HepG2 (cell line): ENCODE results near the gene CPAMD8. TPM values are rescaled to one million over a fixed set of nuclear protein-coding genes. Genes with fewer than 3 reads are reported as not detected.

Experiments used
- ATAC-seq: fragments of 200-7000 bp; cut with Tn5 transposase; 3 replicates; pipeline ENCODE4 v1.9.1; 2020; ENCODE audit warnings: mild to moderate bottlenecking, moderate library complexity
- BruUV-seq: library from RNA; stranded (reverse); fragments of 400-500 nt; replicated peaks from 2 replicates; lab custom pipeline; 2021; lab: Mats Ljungman, UMichigan
- CTCF ChIA-PET: fragments of 300-600 bp; formaldehyde crosslinking; extraction: SDS; loops from one replicate; lab custom pipeline; 2021; ENCODE audit warnings: low total read pairs, inconsistent platforms, low intra/inter-chr PET ratio; lab: Yijun Ruan, JAX
- POLR2A ChIA-PET: fragments of 350-600 bp; sonication (Branson Sonifier 250); formaldehyde crosslinking; loops from one replicate; lab custom pipeline; 2020; ENCODE audit warnings: antibody characterized with exemption, inconsistent platforms; lab: Yijun Ruan, JAX
- DNase-seq: peaks from one replicate; pipeline ENCODE4 v3.0.0-alpha.2; 2015; ENCODE audit warnings: low spot score
- FAIRE-seq: peaks from 3 replicates; lab custom pipeline; 2011; peaks lifted over from hg19 to GRCh38; lab: Jason Lieb, UNC
- H2AFZ ChIP-seq: one replicate; pipeline ENCODE4 v1.6.1; 2011; ENCODE audit warnings: low read length, inconsistent platforms
- H3K27ac ChIP-seq: fragments of 300-600 bp; 3 replicates; pipeline ENCODE4 v1.8.0; 2011; ENCODE audit warnings: mixed run types, mild to moderate bottlenecking, mixed read lengths, low read length, inconsistent platforms; ENCODE audit not compliant: insufficient read depth; ENCODE audit errors: extremely low read length
- H3K27me3 ChIP-seq, 2 experiments: fragments of 200-600 bp in 1 of 2; 2 replicates in 1 of 2; 3 replicates in 1 of 2; pipeline versions ENCODE4 v1.6.0 to v1.8.0; 2011; ENCODE audit warnings: low read length in 2 of 2, mild to moderate bottlenecking in 2 of 2, moderate library complexity in 2 of 2, inconsistent platforms in 1 of 2; ENCODE audit not compliant: insufficient read depth in 2 of 2, control insufficient read depth in 1 of 2
- H3K36me3 ChIP-seq, 2 experiments: fragments of 200-600 bp in 1 of 2; replicated peaks in 1 of 2; 2 replicates in 1 of 2; 3 replicates in 1 of 2; pipeline versions ENCODE4 v1.5.1 to v1.8.0; 2011; ENCODE audit warnings: low read length in 2 of 2, inconsistent platforms in 1 of 2; ENCODE audit not compliant: insufficient read depth in 2 of 2, control insufficient read depth in 1 of 2
- H3K4me1 ChIP-seq: 2 replicates; pipeline ENCODE4 v1.5.1; 2012; ENCODE audit warnings: low read length, inconsistent platforms; ENCODE audit not compliant: insufficient read depth
- H3K4me2 ChIP-seq: 2 replicates; pipeline ENCODE4 v1.6.0; 2011; ENCODE audit warnings: low read depth, low read length, inconsistent platforms
- H3K4me3 ChIP-seq, 3 experiments: fragments of 200-600 bp in 1 of 3; sonication (generic), shearing (Covaris generic) in 1 of 3; replicated peaks in 1 of 3; 2 replicates each; pipeline ENCODE4 v1.5.1; 2011 to 2016; ENCODE audit warnings: low read length in 3 of 3, inconsistent platforms in 2 of 3, low read depth in 2 of 3, mild to moderate bottlenecking in 2 of 3, control low read depth in 1 of 3, mixed read lengths in 1 of 3; ENCODE audit not compliant: insufficient read depth in 1 of 3
- H3K79me2 ChIP-seq: one replicate; pipeline ENCODE4 v1.6.1; 2011; ENCODE audit warnings: low read length, inconsistent platforms; ENCODE audit not compliant: insufficient read depth
- H3K9ac ChIP-seq: 2 replicates; pipeline ENCODE4 v1.6.0; 2011; ENCODE audit warnings: mild to moderate bottlenecking, low read depth, low read length, inconsistent platforms; ENCODE audit not compliant: insufficient read depth
- H3K9me3 ChIP-seq: 2 replicates; pipeline ENCODE4 v1.5.1; 2012; ENCODE audit warnings: mild to moderate bottlenecking, low read length
- H4K20me1 ChIP-seq: 2 replicates; pipeline ENCODE4 v1.6.0; 2011; ENCODE audit warnings: inconsistent platforms, mild to moderate bottlenecking, low read length, moderate library complexity; ENCODE audit not compliant: insufficient read depth
- FOXJ3 ChIP-seq: sonication (generic); formaldehyde crosslinking; IDR thresholded peaks from 2 replicates; pipeline ENCODE4 v1.4.0; 2020; ENCODE audit warnings: missing genetic modification reagents, mild to moderate bottlenecking, borderline replicate concordance
- PHF21A ChIP-seq: sonication (generic); formaldehyde crosslinking; IDR thresholded peaks from 2 replicates; pipeline ENCODE4 v1.5.0; 2020; ENCODE audit warnings: mild to moderate bottlenecking, missing genetic modification reagents
- RORA ChIP-seq: sonication (generic); formaldehyde crosslinking; IDR thresholded peaks from 2 replicates; pipeline ENCODE4 v1.5.0; 2020; ENCODE audit warnings: mild to moderate bottlenecking, missing genetic modification reagents, moderate library complexity
- SAP130 ChIP-seq: IDR thresholded peaks from 2 replicates; pipeline ENCODE4 v1.6.1; 2016; ENCODE audit warnings: low read depth
- ZNF12 ChIP-seq: sonication (generic); formaldehyde crosslinking; IDR thresholded peaks from 2 replicates; pipeline ENCODE4 v1.5.0; 2020; ENCODE audit warnings: missing genetic modification reagents
- ZNF225 ChIP-seq: sonication (generic); formaldehyde crosslinking; IDR thresholded peaks from 2 replicates; pipeline ENCODE4 v1.4.0; 2020; ENCODE audit warnings: mild to moderate bottlenecking, missing genetic modification reagents
- ZNF350 ChIP-seq: sonication (generic); formaldehyde crosslinking; IDR thresholded peaks from 2 replicates; pipeline ENCODE4 v1.4.0; 2020; ENCODE audit warnings: mild to moderate bottlenecking, low read depth, missing genetic modification reagents, borderline replicate concordance
- ZNF746 ChIP-seq: sonication (generic); formaldehyde crosslinking; IDR thresholded peaks from 2 replicates; pipeline ENCODE4 v1.8.0; 2022; ENCODE audit warnings: mild to moderate bottlenecking, missing genetic modification reagents
- WGBS: methylation state at CpG from one replicate; pipeline ENCODE4 v1.1.6; 2017; ENCODE audit warnings: low lambda C conversion rate; 5-methylcytosine and 5-hydroxymethylcytosine counted together
- in situ Hi-C: cut with HindIII; loops from 2 replicates; pipeline ENCODE4 v1.10.0; 2017; ENCODE audit warnings: low pct_unique_long_range_greater_than_20kb; ENCODE audit not compliant: extremely low pct_ligation_motif_present
- intact Hi-C: fragments of 100-400 bp; cut with micrococcal nuclease; formaldehyde crosslinking; loops from one replicate; pipeline ENCODE4 v1.10.0; 2022; ENCODE audit not compliant: unreplicated experiment
- polyA plus RNA-seq, 8 experiments: library from polyadenylated mRNA; depleted of rRNA in 3 of 8; stranded (reverse) in 7 of 8; unstranded in 1 of 8; fragments of >200 nt; fragmentation: Illumina TruSeq in 4 of 8; extraction: Trizol in 4 of 8; gene quantifications; 2 replicates each; pipeline versions ENCODE4 v1.2.1 to v1.2.3, GENCODE V29; 2011 to 2016; ENCODE audit warnings: low read depth in 4 of 8, missing spikeins in 1 of 8, mixed read lengths in 1 of 8; ENCODE audit not compliant: insufficient read depth in 1 of 8
- total RNA-seq, 5 experiments: library from RNA; depleted of rRNA; stranded (reverse); fragments of >200 nt; fragmentation: Illumina TruSeq; extraction: Trizol; gene quantifications; 2 replicates each; pipeline ENCODE4 v1.2.3, GENCODE V29; 2016; ENCODE audit warnings: low read depth in 1 of 5
- TF ChIP-seq, protein P1 (sequence below): sonication (generic); formaldehyde crosslinking; IDR thresholded peaks from 2 replicates; pipeline ENCODE4; 2020; ENCODE audit warnings: missing genetic modification reagents, mild to moderate bottlenecking, borderline replicate concordance

The CPAMD8 gene
- total and polyA plus RNA-seq, 2 of the 13 experiments (the other 11 are each of a cell fraction or from before 2014, with no cell fraction given): 0.29 to 0.34 TPM

- 100% methylated on average over 2 of the region's 10 CpGs for WGBS
- no peak overlapping the region for H3K27ac ChIP-seq
- DNase-seq (no peak), ATAC-seq (no peak), FAIRE-seq (no peak)
- in situ Hi-C loops (no loop called here), intact Hi-C loops (no loop called here)
- H3K4me3 ChIP-seq: no peak overlapping the region
- H3K4me2 ChIP-seq: no peak overlapping the region
- no peaks in the 10 kb centered on the region for H3K27me3 ChIP-seq
- no peak for TF ChIP-seq ZNF350 (CRISPR knock-in tag)
- TF ChIP-seq ZNF225 (CRISPR knock-in tag): no peak
- no peak for TF ChIP-seq FOXJ3 (CRISPR knock-in tag)
- no peak for TF ChIP-seq SAP130 (CRISPR knock-in tag)
- no peak for TF ChIP-seq ZNF12 (CRISPR knock-in tag)
- TF ChIP-seq PHF21A (CRISPR knock-in tag): no peak
- TF ChIP-seq ZNF746 (CRISPR knock-in tag): no peak
- TF ChIP-seq RORA (CRISPR knock-in tag): no peak
- TF ChIP-seq, protein P1, sequence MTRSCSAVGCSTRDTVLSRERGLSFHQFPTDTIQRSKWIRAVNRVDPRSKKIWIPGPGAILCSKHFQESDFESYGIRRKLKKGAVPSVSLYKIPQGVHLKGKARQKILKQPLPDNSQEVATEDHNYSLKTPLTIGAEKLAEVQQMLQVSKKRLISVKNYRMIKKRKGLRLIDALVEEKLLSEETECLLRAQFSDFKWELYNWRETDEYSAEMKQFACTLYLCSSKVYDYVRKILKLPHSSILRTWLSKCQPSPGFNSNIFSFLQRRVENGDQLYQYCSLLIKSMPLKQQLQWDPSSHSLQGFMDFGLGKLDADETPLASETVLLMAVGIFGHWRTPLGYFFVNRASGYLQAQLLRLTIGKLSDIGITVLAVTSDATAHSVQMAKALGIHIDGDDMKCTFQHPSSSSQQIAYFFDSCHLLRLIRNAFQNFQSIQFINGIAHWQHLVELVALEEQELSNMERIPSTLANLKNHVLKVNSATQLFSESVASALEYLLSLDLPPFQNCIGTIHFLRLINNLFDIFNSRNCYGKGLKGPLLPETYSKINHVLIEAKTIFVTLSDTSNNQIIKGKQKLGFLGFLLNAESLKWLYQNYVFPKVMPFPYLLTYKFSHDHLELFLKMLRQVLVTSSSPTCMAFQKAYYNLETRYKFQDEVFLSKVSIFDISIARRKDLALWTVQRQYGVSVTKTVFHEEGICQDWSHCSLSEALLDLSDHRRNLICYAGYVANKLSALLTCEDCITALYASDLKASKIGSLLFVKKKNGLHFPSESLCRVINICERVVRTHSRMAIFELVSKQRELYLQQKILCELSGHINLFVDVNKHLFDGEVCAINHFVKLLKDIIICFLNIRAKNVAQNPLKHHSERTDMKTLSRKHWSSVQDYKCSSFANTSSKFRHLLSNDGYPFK (CRISPR knock-in tag): no peak
- ChIA-PET CTCF (no interaction called here), POLR2A (no interaction called here)
- H3K9ac ChIP-seq: no peak overlapping the region
- no TSS peak for BruUV-seq
- H3K4me1 ChIP-seq: no peaks in the 10 kb centered on the region
- H2AFZ ChIP-seq: no peak overlapping the region
- no peaks in the 10 kb centered on the region for H4K20me1 ChIP-seq
- peaks cover 27 to 70% of the 10 kb centered on the region in 2 experiments; a peak in 4 of 5 replicates for H3K36me3 ChIP-seq
- H3K79me2 ChIP-seq: no peaks in the 10 kb centered on the region
- H3K9me3 ChIP-seq: no peaks in the 10 kb centered on the region
Observed at GRCh38 chr19:16867211-16867610, 159.4 kb downstream of the CPAMD8 start.
